ENCODE measurements around the gene UBD. TPM values are rescaled to one million over a fixed set of nuclear protein-coding genes. Genes with fewer than 3 reads are reported as not detected.

UBD gene
- total RNA-seq, 1 experiment from 2014 or later: 4.9 TPM

DNA sequence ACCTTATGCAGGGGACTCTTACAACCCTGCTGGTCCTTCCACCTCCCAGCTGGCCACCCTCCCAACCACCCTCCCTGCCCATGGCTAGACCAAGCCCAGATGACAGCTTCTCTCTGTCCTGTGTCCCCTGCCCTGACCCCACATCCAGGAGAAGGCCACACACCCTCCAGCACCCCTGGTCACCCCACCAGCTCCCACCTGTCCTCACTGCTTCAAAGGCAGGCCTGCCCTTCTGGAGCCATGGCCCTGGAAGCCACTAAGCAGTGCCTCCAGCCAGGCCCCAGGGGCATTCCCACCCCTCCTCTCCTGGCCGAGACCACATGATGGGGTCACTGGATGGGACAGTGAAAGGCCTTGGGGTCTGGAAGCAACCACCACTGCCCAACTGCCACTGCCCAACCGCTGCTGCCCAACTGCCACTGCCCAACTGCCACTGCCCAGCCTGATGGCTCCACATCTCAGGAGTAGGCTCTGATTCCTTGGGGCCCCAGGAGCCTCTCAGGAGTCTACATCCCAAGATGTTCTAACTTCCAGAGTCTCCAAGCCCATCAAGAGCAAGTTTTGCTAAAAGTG lies 30.5 kb downstream of the UBD start:
- H3K36me3 Mint-ChIP-seq (ENCODE audit: insufficient read depth, unreplicated experiment): no peaks in the 10 kb centered on the region
- no peaks in the 10 kb centered on the region for H3K9me3 ChIP-seq
- H3K4me1 ChIP-seq: no peaks in the 10 kb centered on the region
- no peaks in the 10 kb centered on the region for H3K9me3 Mint-ChIP-seq (ENCODE audit: unreplicated experiment)
- no peak overlapping the region for H3K27ac Mint-ChIP-seq (ENCODE audit: unreplicated experiment)
- H3K27me3 ChIP-seq (replicated peaks; ENCODE audit: control insufficient read depth, insufficient read depth, low read length): no peaks in the 10 kb centered on the region
- no peak overlapping the region for H3K4me3 Mint-ChIP-seq (ENCODE audit: unreplicated experiment)
- peaks cover 5% of the 10 kb centered on the region for H3K27me3 Mint-ChIP-seq (ENCODE audit: insufficient read depth, unreplicated experiment)
- CTCF ChIA-PET: no interaction called here
- H3K4me1 Mint-ChIP-seq (ENCODE audit: low read depth, unreplicated experiment): no peaks in the 10 kb centered on the region
- no peaks in the 10 kb centered on the region for H3K36me3 ChIP-seq (ENCODE audit: control insufficient read depth, insufficient read depth, low read length)
- POLR2A ChIA-PET: no interaction called here
- BruUV-seq (replicated peaks): no TSS peak
- DNase-seq: no peak
- no peak overlapping the region for H3K4me3 ChIP-seq (ENCODE audit: low read depth, low read length)
- TF ChIP-seq, protein P1, sequence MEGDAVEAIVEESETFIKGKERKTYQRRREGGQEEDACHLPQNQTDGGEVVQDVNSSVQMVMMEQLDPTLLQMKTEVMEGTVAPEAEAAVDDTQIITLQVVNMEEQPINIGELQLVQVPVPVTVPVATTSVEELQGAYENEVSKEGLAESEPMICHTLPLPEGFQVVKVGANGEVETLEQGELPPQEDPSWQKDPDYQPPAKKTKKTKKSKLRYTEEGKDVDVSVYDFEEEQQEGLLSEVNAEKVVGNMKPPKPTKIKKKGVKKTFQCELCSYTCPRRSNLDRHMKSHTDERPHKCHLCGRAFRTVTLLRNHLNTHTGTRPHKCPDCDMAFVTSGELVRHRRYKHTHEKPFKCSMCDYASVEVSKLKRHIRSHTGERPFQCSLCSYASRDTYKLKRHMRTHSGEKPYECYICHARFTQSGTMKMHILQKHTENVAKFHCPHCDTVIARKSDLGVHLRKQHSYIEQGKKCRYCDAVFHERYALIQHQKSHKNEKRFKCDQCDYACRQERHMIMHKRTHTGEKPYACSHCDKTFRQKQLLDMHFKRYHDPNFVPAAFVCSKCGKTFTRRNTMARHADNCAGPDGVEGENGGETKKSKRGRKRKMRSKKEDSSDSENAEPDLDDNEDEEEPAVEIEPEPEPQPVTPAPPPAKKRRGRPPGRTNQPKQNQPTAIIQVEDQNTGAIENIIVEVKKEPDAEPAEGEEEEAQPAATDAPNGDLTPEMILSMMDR (IDR thresholded peaks at IDR 0.05; ENCODE audit: insufficient read depth in 1 of 2, low read depth in 1 of 2, low read length in 1 of 2, severe bottlenecking in 1 of 2, unreplicated experiment in 1 of 2): no peak
- intact Hi-C loops (cut with micrococcal nuclease; ENCODE audit: unreplicated experiment): no loop called here

DNA sequence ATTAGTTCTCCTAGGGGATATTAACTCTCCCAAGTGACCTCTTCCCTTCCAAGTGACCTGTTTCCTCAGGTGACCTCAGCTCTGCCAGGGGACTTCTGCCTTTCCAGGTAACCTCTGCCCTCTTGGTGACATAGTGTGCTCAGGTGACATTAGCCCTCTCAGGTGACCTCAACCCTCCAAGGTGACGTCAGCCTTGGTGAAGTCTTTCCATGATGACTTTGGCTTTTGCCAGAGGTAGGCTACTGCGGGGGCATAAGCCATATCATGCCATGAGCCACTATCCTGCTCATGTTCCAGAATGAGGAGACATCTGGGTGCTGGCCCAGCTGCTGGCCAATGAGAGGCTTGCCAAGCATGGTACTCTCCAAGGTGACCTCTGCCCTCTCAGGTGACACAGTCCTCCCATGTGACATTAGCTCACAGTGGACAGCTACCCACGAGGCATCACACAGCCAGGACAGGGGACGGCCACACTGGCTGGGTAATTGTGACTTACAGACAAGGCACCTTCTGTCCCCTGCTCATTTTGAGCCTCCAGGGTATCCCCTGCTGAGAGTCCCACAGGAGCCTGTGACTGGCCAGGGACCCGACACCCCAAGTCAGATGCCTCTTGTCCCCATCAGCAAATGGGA lies 31.1 kb downstream of the UBD start:
- CTCF ChIA-PET: no interaction called here
- Mint-ChIP-seq H3K4me3 (ENCODE audit: unreplicated experiment) (no peak overlapping the region), H3K27me3 (ENCODE audit: insufficient read depth, unreplicated experiment) (peaks cover 5% of the 10 kb centered on the region), H3K9me3 (ENCODE audit: unreplicated experiment) (no peaks in the 10 kb centered on the region), H3K36me3 (ENCODE audit: insufficient read depth, unreplicated experiment) (no peaks in the 10 kb centered on the region), H3K27ac (ENCODE audit: unreplicated experiment) (no peak overlapping the region), H3K4me1 (ENCODE audit: low read depth, unreplicated experiment) (no peaks in the 10 kb centered on the region)
- BruUV-seq (replicated peaks): no TSS peak
- Histone ChIP-seq H3K4me3 (ENCODE audit: low read depth, low read length) (no peak overlapping the region), H3K9me3 (peaks cover 4% of the 10 kb centered on the region; the same call in 1 of the 2 replicates), H3K4me1 (no peaks in the 10 kb centered on the region), H3K27me3 (replicated peaks; ENCODE audit: control insufficient read depth, insufficient read depth, low read length) (no peaks in the 10 kb centered on the region), H3K36me3 (ENCODE audit: control insufficient read depth, insufficient read depth, low read length) (no peaks in the 10 kb centered on the region)
- DNase-seq: no peak
- POLR2A ChIA-PET: no interaction called here
- intact Hi-C loops (cut with micrococcal nuclease; ENCODE audit: unreplicated experiment): no loop called here
- TF ChIP-seq, protein P1 (IDR thresholded peaks at IDR 0.05; ENCODE audit: insufficient read depth in 1 of 2, low read depth in 1 of 2, low read length in 1 of 2, severe bottlenecking in 1 of 2, unreplicated experiment in 1 of 2): no peak

DNA sequence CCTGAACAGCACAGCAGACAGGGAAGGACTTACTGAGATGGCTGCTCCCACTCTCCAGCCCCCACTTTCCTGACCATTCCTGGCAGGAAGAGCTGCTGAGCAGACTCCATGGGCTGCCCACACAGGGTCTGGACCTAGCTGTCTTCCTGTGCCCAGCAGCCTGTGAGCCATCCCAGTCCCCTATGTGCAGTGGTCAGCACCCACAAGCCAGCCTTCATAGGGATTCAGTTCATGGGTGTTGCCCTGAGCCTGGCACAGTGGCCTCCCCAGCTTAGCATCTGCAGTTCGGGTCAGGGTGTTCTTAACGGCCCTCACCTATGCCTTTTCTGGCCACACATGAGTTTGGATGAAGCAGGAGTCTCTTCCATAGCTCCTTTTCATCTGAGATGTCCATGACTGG lies 32.0 kb downstream of the UBD start:
- Mint-ChIP-seq H3K4me1 (ENCODE audit: low read depth, unreplicated experiment) (no peaks in the 10 kb centered on the region), H3K36me3 (ENCODE audit: insufficient read depth, unreplicated experiment) (no peaks in the 10 kb centered on the region), H3K27ac (ENCODE audit: unreplicated experiment) (no peak overlapping the region), H3K9me3 (ENCODE audit: unreplicated experiment) (peaks cover 8% of the 10 kb centered on the region), H3K4me3 (ENCODE audit: unreplicated experiment) (no peak overlapping the region), H3K27me3 (ENCODE audit: insufficient read depth, unreplicated experiment) (peaks cover 5% of the 10 kb centered on the region)
- ChIA-PET CTCF (no interaction called here), POLR2A (no interaction called here)
- Histone ChIP-seq H3K36me3 (ENCODE audit: control insufficient read depth, insufficient read depth, low read length) (no peaks in the 10 kb centered on the region), H3K4me3 (ENCODE audit: low read depth, low read length) (no peak overlapping the region), H3K4me1 (no peaks in the 10 kb centered on the region), H3K27me3 (replicated peaks; ENCODE audit: control insufficient read depth, insufficient read depth, low read length) (no peaks in the 10 kb centered on the region), H3K9me3 (peaks cover 4% of the 10 kb centered on the region; the same call in 1 of the 2 replicates)
- DNase-seq: no peak
- BruUV-seq (replicated peaks): no TSS peak
- TF ChIP-seq, protein P1 (IDR thresholded peaks at IDR 0.05; ENCODE audit: insufficient read depth in 1 of 2, low read depth in 1 of 2, low read length in 1 of 2, severe bottlenecking in 1 of 2, unreplicated experiment in 1 of 2): no peak
- intact Hi-C loops (cut with micrococcal nuclease; ENCODE audit: unreplicated experiment): no loop called here
